Colonic mucosa (tissue), 4 donors: ENCODE results near the gene DUXB. TPM values are rescaled to one million over a fixed set of nuclear protein-coding genes. Genes with fewer than 3 reads are reported as not detected.

Source experiments
- DNase-seq: peaks from one replicate; pipeline ENCODE4 v3.0.0-alpha.2; 2020
- H3K27ac ChIP-seq: fragments of 200-600 bp; one replicate; pipeline ENCODE4 v1.8.0; 2021
- H3K27me3 ChIP-seq: fragments of 200-600 bp; one replicate; pipeline ENCODE4 v1.8.0; 2021
- H3K36me3 ChIP-seq: fragments of 200-600 bp; one replicate; pipeline ENCODE4 v1.8.0; 2021
- H3K4me1 ChIP-seq: fragments of 200-600 bp; one replicate; pipeline ENCODE4 v1.8.0; 2021; ENCODE audit warnings: mild to moderate bottlenecking
- H3K4me3 ChIP-seq: fragments of 200-600 bp; one replicate; pipeline ENCODE4 v1.8.0; 2021
- H3K9ac ChIP-seq, 2 donors: one replicate each; pipeline ENCODE4 v1.7.0; 2013; ENCODE audit warnings: control low read depth in 2 of 2, low read depth in 2 of 2, low read length in 2 of 2
- H3K9me3 ChIP-seq: fragments of 200-600 bp; one replicate; pipeline ENCODE4 v1.8.0; 2021
- intact Hi-C: fragments of 100-400 bp; cut with DNase I; formaldehyde crosslinking; loops from one replicate; pipeline ENCODE4 v1.14.1; 2022
- total RNA-seq, 2 donors: library from RNA; stranded (reverse); fragmentation: NEBNext Ultra II Directional in 1 of 2; extraction: Animal tissue kit (Norgen Biotek cat#: 25700) in 1 of 2; gene quantifications; one replicate each; pipeline ENCODE4 v1.2.1, GENCODE V29; 2021
- TF ChIP-seq, protein P1 (sequence below): fragments of 200-600 bp; IDR thresholded peaks from one replicate; pipeline ENCODE4 v1.8.0; 2022; ENCODE audit warnings: antibody characterized with exemption, mild to moderate bottlenecking
- donor health status: healthy.
- donor health status: DM: no; HTN: no; CAD: no.
- donor health status: DM: no; HTN: no; CAD: no.

DUXB gene
- total RNA-seq, 2 donors from 2014 or later: not detected

DNA sequence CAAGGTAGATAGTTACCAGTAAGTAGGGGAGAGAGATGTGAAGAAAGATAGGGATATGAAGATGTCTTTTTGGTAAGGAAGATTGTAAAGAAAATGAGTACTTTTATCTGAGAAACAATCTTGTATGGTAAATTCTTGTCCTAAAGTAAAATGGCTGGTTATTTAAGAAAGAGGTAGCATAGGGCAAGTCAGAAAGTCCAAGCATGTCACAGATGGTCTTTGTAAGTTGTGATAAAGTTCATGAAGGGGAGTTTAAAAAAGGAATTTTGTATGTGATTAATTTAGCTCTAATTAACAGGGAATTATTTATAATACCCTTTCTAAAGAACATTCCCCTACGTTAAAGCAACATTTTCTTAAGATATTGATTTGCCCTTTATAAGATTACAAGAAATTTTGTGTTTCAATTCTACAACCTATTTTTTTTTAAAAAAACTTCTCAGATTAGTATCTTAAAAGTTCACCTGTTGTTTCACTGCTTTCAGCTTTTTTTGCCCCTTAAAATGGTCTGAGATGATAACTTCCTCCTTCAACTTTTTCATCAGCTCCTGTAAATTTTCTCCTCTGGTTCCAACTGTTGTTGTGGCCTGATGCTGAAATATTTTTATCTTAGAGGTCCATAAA lies 41.3 kb upstream of the DUXB start:
- Histone ChIP-seq H3K9ac (no peak overlapping the region), H3K9me3 (no peaks in the 10 kb centered on the region), H3K27ac (no peak overlapping the region), H3K36me3 (no peaks in the 10 kb centered on the region), H3K27me3 (no peaks in the 10 kb centered on the region), H3K4me1 (no peaks in the 10 kb centered on the region), H3K4me3 (no peak overlapping the region)
- TF ChIP-seq, protein P1, sequence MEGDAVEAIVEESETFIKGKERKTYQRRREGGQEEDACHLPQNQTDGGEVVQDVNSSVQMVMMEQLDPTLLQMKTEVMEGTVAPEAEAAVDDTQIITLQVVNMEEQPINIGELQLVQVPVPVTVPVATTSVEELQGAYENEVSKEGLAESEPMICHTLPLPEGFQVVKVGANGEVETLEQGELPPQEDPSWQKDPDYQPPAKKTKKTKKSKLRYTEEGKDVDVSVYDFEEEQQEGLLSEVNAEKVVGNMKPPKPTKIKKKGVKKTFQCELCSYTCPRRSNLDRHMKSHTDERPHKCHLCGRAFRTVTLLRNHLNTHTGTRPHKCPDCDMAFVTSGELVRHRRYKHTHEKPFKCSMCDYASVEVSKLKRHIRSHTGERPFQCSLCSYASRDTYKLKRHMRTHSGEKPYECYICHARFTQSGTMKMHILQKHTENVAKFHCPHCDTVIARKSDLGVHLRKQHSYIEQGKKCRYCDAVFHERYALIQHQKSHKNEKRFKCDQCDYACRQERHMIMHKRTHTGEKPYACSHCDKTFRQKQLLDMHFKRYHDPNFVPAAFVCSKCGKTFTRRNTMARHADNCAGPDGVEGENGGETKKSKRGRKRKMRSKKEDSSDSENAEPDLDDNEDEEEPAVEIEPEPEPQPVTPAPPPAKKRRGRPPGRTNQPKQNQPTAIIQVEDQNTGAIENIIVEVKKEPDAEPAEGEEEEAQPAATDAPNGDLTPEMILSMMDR: no peak
- intact Hi-C loops: no loop called here
- no peak for DNase-seq

DNA sequence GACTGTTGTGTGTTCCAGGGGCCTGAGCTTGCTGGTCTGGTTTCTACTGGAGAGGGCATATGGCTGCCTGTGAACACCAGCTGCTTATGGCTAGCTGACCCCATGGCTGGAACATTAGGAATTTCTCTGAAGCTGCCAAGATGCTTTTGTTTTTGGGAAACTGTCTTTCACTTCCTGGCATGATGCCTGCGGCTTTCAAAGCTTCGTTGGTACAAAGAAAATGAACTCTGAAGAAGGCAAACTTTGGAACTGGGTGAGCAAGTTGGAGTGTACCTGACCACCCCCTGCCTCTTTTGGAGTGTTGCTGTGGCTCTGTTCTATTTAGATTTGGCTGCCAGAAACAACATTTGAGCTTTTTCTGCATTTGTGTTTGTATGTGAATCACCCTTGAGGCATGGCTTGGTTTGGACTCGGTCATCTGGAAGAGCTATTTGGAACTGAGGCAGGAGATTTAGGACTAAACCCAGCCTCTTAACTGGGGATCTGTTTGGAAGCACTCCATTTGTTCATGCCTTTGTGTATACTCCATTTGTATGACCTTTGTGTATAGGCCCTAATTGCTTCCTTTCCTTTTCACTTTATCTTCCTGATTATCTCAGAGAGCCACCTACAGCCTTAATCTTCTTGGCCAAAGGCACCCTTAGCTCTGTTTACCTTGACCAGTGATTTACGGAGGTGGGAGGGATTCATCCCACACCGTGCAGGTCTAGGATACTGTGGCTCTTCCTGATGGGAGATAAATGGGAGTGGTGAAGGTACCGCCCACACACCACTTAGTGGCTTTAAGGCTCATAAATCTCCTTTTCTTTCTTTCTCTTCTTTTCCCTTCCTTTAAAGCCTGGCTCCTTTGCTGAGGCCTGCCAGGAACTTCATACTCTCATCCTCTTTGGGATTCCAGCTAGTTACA lies 32.3 kb upstream of the DUXB start:
- DNase-seq: peak; percentile 25
- Histone ChIP-seq H3K4me3 (no peak overlapping the region), H3K27ac (peak overlapping the region; percentile 18)

DNA sequence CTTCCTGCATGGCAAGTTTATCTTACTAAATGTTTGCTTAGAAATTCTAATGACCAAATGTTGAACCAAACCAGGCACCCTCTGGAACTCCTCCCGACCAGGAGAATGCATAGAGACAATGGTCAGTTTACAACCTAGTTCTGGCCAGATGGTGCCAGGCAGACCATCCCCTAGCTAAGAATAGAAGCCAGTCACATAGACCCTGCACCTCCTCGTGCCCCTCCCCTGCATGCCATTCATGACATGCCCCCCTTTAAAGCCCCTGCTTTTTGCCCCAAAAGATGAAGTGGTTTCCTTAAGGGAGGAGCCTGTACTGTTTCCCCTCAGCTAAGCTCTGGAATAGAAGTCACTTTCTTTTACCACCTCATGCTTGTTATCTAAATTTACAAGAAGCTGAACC lies 31.6 kb upstream of the DUXB start:
- no peak for DNase-seq
- Histone ChIP-seq H3K4me3 (no peak overlapping the region), H3K36me3 (no peaks in the 10 kb centered on the region), H3K27me3 (no peaks in the 10 kb centered on the region), H3K9me3 (no peaks in the 10 kb centered on the region), H3K4me1 (no peaks in the 10 kb centered on the region), H3K27ac (no peak overlapping the region), H3K9ac (no peak overlapping the region)
- intact Hi-C loops: no loop called here
- TF ChIP-seq, protein P1: no peak

More for the DNA sequence above, 32.3 kb upstream of the DUXB start:
- no peaks in the 10 kb centered on the region for H3K27me3 ChIP-seq
- TF ChIP-seq, protein P1: no peak
- intact Hi-C loops: no loop called here
- H3K36me3 ChIP-seq: no peaks in the 10 kb centered on the region
- H3K9ac ChIP-seq: no peak overlapping the region
- no peaks in the 10 kb centered on the region for H3K9me3 ChIP-seq
- H3K4me1 ChIP-seq: no peaks in the 10 kb centered on the region

DNA sequence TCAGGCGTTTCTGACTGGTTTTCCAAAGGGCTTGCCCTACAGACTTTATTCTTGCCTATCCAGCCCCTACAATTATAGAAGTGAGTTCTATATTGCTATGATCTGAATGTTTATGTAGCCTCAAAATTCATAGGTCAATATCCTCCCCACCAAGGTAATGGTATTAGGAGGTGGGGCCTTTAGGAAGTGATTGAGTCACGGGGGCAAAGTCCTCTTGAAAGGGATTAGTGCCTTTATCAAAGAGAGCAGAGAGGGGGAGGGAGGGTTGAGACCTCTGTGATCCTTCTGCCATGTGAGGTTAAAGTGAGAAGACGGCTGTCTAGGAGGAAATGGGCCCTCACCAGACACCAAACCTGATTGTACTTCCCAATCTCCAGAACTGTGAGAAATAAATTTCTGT lies 26.0 kb upstream of the DUXB start:
- Histone ChIP-seq H3K4me3 (no peak overlapping the region), H3K9me3 (no peaks in the 10 kb centered on the region), H3K9ac (no peak overlapping the region), H3K27ac (no peak overlapping the region), H3K36me3 (no peaks in the 10 kb centered on the region), H3K27me3 (no peaks in the 10 kb centered on the region), H3K4me1 (no peaks in the 10 kb centered on the region)
- intact Hi-C loops: no loop called here
- TF ChIP-seq, protein P1: no peak
- DNase-seq: no peak

DNA sequence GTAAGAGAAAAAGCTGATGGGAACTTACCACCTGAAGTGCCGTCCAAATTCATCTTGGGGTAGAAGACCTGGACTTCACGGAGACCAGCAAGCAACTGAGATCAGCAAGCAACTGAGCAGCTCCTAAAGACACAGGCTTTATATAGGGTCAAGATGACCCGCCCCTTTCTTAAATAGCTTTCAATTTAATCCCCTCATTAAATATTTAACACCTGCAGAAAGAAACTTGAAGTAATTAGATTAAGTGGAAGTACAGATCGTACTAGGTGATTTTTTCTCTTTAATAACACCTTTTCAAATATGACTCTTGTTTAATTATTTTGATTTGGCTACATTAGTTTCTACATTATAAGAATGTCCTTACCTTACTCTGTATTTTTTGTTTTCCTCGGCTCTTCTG lies 25.1 kb upstream of the DUXB start, which contains the start of gene CPHXL:
CPHXL (minus strand) TSS at position 101 of the 400 bp plus-strand sequence; CDS start at position 53, 48 bp downstream.
- DNase-seq: no peak
- Histone ChIP-seq H3K4me3 (no peak within 1 kb of the TSS), H3K9ac (no peak within 1 kb of the TSS), H3K27me3 (no peaks in the 10 kb centered on the region), H3K27ac (no peak within 1 kb of the TSS), H3K4me1 (no peaks in the 10 kb centered on the region), H3K36me3 (no peaks in the 10 kb centered on the region), H3K9me3 (no peaks in the 10 kb centered on the region)
- TF ChIP-seq, protein P1: no peak
- intact Hi-C loops: no loop called here
